Astrocyte of the spinal cord (primary cell): ENCODE data around the gene SPNS2.

ENCODE experiments used
- DNase-seq: peaks from one replicate; pipeline ENCODE4 v3.0.0; 2011; ENCODE audit warnings: low read depth, low spot score
- H3K4me3 ChIP-seq: 2 replicates; pipeline ENCODE4 v1.5.1; 2011; ENCODE audit warnings: low read depth, mild to moderate bottlenecking, low read length, moderate library complexity
- in situ Hi-C: cut with HindIII; loops from 2 replicates; pipeline ENCODE4 v1.10.0; 2017; ENCODE audit warnings: low sequenced_read_pairs
- TF ChIP-seq, protein P1 (sequence below): IDR thresholded peaks from 2 replicates; pipeline ENCODE4 v1.5.1; 2012; ENCODE audit warnings: low read depth, mild to moderate bottlenecking, low read length, inconsistent platforms

SPNS2 gene

DNA sequence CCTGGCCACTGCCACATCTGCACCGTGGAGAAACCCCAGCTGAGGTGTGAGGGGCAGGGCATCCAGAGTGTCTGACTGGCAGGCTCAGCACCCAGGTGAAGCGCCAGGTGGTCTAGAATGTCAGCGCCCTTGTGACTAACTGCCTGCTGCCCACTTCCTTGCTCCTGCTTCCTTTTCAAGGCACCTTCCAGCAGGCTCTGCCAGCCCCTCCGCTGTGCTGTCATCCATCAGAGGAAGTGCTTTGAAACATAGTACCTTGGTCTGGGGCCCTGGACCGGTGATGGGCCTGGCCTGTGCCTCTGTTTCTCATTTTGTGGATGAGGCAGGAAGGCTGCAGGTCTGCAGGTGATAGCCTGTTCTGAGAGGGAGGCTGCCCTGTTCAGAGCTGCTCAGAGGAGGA lies 5.5 kb downstream of the SPNS2 start:
- in situ Hi-C loops: no loop called here
- TF ChIP-seq, protein P1, sequence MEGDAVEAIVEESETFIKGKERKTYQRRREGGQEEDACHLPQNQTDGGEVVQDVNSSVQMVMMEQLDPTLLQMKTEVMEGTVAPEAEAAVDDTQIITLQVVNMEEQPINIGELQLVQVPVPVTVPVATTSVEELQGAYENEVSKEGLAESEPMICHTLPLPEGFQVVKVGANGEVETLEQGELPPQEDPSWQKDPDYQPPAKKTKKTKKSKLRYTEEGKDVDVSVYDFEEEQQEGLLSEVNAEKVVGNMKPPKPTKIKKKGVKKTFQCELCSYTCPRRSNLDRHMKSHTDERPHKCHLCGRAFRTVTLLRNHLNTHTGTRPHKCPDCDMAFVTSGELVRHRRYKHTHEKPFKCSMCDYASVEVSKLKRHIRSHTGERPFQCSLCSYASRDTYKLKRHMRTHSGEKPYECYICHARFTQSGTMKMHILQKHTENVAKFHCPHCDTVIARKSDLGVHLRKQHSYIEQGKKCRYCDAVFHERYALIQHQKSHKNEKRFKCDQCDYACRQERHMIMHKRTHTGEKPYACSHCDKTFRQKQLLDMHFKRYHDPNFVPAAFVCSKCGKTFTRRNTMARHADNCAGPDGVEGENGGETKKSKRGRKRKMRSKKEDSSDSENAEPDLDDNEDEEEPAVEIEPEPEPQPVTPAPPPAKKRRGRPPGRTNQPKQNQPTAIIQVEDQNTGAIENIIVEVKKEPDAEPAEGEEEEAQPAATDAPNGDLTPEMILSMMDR: no peak
- H3K4me3 ChIP-seq: no peak overlapping the region
- DNase-seq: no peak

DNA sequence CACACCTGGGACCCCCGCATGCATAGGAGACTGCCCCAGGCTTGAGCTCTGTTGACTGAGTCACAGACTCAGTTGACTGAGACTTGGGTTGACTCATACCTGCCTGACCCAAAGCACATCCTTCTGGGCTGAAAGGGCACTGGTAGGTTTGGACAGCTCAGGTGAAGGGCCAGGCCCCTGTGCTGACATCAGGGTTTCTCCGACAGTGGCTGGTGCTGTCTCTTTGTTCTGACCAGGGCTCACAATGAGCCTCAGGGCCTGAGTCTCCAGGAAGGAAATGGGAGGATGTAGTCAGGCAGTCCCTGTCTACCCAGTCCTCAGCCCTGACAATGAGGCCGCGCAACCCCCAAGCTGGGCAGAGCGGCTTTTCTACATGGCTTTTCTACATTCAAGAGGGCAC lies 6.5 kb downstream of the SPNS2 start:
- TF ChIP-seq, protein P1: no peak
- in situ Hi-C loops: no loop called here
- no peak for DNase-seq

GRCh38 chr17:4506175-4506813 lies 7.6 kb downstream of the SPNS2 start:
- TF ChIP-seq, protein P1: no peak
- in situ Hi-C loops: no loop called here
- DNase-seq: no peak
- no peak overlapping the region for H3K4me3 ChIP-seq

More for the DNA sequence above, 6.5 kb downstream of the SPNS2 start:
- no peak overlapping the region for H3K4me3 ChIP-seq

DNA sequence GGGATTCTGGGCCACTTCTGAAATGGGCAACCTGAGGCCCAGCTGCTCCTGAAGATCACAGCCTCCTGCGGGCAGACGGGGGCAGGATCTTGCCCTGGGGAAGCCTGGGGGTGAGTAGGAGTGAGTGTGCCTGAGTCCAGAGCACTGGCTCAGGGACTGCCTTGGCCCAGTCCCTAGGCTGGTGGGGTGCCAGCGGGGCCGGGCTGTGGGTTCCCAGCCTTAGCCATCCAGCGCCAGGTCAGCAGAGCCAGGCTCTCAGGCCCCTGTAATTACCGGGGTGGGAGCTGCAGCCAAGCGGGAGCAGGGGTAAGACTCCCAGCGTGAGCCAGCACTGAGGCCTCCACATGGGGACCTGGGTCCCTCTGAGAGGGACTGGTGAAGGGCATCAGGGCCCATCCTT lies 8.2 kb downstream of the SPNS2 start:
- no peak for DNase-seq
- H3K4me3 ChIP-seq: no peak overlapping the region
- TF ChIP-seq, protein P1: no peak
- in situ Hi-C loops: no loop called here

- H3K4me3 ChIP-seq: no peak overlapping the region
- no peak for DNase-seq
- TF ChIP-seq, protein P1: no peak
- in situ Hi-C loops: no loop called here
These were observed 8.9 kb downstream of the SPNS2 start for GRCh38 chr17:4507361-4508111.

DNA sequence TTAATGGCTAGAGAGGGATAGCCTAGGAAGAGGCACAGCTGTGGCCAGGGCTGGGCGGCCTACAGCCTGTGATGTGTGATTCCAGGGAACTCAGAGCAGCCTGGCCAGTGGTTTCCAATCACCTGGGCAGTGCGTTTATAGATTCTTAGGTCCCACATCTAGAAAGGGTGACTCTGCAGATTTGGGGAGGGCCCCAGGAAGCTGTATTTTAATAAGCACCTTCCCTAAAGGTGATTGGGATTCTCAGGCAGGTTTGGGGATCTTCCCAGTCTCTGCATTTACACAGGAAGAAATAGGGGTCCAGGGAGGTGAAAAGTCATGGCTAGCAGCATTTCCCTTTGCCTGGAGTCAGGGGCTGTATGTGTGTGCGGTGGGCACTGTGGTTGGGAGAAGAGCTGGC lies 9.5 kb downstream of the SPNS2 start:
- TF ChIP-seq, protein P1: no peak

More for the DNA sequence above, 9.5 kb downstream of the SPNS2 start:
- DNase-seq: no peak
- H3K4me3 ChIP-seq: no peak overlapping the region
- in situ Hi-C loops: no loop called here
